ENCODE measurements around the gene PRDM1.

PRDM1 gene

GRCh38 chr6:106097411-106098231 is 11.5 kb downstream of the PRDM1 start:
- DNase-seq (ENCODE audit: low spot score), result peak; percentile 38

- peak; percentile 65 for DNase-seq (ENCODE audit: low spot score)
These were observed 12.5 kb downstream of the PRDM1 start for GRCh38 chr6:106098383-106099234.

- DNase-seq (ENCODE audit: low spot score), result no peak
These were observed 13.1 kb downstream of the PRDM1 start for GRCh38 chr6:106099235-106099537.

GRCh38 chr6:106100755-106101154 is 14.6 kb downstream of the PRDM1 start:
- DNase-seq (ENCODE audit: low spot score), result no peak

GRCh38 chr6:106101466-106101865 is 15.3 kb downstream of the PRDM1 start:
- no peak for DNase-seq (ENCODE audit: low spot score)

GRCh38 chr6:106102034-106102433 is 15.9 kb downstream of the PRDM1 start:
- DNase-seq (ENCODE audit: low spot score), result no peak

DNA sequence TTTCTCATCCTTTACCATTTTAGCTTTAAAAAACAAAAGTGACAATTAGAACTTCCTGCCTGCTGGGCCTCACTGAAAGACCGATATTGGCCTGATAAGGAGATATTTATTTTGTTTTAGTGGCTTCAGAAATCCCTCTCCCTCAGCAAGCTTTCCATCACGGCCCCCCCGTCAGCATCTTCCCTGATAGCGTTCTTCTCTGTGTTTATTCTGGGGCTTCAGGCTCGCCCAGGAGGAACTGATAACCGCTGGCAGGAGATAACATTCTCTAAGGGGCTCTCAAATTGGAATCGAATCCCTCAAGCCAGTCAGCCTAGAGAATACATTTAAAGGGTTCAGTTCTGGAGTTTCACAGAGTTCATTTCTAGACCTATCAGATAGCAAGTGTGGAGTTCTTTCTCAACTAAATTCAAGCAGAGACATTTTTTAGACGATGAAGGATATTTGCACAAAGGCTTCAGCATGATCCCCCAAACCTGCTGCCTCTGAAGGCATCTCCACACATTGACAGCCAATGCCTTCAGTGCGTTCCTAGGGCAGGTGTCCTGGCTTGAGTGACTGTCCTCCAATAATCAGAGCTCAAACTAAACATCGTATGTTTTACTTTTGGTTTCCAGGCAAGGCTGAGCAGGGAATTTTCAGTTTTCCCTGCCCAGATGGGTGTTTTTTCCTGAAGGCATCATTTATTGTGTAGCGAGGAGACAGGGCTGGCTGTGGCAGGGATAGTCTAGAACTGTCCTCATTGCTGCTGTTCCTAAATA is 17.0 kb downstream of the PRDM1 start:
- no peak for DNase-seq (ENCODE audit: low spot score)

- no peak for DNase-seq (ENCODE audit: low spot score)
These were observed 17.6 kb downstream of the PRDM1 start for GRCh38 chr6:106103728-106104109.

- no peak for DNase-seq (ENCODE audit: low spot score)
These were observed 18.3 kb downstream of the PRDM1 start for GRCh38 chr6:106104476-106104875.

DNA sequence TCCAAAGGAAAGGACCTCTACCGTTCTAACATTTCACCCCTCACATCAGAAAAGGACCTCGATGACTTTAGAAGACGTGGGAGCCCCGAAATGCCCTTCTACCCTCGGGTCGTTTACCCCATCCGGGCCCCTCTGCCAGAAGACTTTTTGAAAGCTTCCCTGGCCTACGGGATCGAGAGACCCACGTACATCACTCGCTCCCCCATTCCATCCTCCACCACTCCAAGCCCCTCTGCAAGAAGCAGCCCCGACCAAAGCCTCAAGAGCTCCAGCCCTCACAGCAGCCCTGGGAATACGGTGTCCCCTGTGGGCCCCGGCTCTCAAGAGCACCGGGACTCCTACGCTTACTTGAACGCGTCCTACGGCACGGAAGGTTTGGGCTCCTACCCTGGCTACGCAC is 18.8 kb downstream of the PRDM1 start:
- DNase-seq (ENCODE audit: low spot score), result no peak

DNA sequence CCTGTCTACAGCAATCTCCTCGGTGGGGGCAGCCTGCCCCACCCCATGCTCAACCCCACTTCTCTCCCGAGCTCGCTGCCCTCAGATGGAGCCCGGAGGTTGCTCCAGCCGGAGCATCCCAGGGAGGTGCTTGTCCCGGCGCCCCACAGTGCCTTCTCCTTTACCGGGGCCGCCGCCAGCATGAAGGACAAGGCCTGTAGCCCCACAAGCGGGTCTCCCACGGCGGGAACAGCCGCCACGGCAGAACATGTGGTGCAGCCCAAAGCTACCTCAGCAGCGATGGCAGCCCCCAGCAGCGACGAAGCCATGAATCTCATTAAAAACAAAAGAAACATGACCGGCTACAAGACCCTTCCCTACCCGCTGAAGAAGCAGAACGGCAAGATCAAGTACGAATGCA is 19.4 kb downstream of the PRDM1 start:
- no peak for DNase-seq (ENCODE audit: low spot score)

- DNase-seq (ENCODE audit: low spot score), result no peak
These were observed 20.3 kb downstream of the PRDM1 start for GRCh38 chr6:106106276-106107042.

GRCh38 chr6:106107043-106107613 is 21.0 kb downstream of the PRDM1 start:
- no peak for DNase-seq (ENCODE audit: low spot score)

DNA sequence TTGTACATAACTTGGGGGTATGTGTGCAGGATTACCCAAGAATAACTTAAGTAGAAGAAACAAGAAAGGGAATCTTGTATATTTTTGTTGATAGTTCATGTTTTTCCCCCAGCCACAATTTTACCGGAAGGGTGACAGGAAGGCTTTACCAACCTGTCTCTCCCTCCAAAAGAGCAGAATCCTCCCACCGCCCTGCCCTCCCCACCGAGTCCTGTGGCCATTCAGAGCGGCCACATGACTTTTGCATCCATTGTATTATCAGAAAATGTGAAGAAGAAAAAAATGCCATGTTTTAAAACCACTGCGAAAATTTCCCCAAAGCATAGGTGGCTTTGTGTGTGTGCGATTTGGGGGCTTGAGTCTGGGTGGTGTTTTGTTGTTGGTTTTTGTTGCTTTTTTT is 22.0 kb downstream of the PRDM1 start:
- DNase-seq (ENCODE audit: low spot score), result no peak

DNA sequence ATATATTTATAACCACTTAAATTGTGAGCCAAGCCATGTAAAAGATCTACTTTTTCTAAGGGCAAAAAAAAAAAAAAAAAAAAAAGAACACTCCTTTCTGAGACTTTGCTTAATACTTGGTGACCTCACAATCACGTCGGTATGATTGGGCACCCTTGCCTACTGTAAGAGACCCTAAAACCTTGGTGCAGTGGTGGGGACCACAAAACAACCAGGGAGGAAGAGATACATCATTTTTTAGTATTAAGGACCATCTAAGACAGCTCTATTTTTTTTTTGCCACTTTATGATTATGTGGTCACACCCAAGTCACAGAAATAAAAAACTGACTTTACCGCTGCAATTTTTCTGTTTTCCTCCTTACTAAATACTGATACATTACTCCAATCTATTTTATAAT is 22.9 kb downstream of the PRDM1 start:
- DNase-seq (ENCODE audit: low spot score), result no peak

DNA sequence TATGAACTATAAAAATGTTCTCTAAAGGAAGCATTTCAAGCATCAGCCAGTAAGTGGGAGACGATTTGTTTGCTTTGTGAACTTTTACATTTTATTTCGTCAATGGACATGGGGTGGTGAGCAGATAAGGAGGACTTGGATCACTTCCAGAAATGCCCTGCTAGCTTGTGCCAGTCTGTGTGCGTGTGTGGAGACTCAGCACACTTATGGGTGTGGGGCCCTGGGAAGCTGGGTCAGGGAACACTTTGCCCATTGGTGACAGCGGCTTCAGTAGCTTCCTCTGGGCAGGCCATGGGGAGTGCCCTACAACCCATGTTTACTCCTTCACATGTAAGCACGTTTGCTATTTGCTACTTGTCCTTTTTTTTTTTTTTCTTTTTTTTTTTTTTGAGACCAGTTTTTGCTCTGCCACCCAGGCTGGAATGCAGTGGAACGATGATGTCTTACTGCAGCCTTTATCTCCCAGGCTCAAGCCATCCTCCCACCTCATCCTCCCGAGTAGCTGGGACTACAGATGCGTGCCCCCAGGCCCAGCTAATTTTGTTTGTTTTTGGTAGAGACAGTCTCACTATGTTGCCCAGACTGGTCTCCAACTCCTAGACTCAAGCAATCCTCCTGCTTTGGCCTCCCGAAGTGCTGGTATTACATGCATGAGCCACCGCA is 24.2 kb downstream of the PRDM1 start:
- DNase-seq (ENCODE audit: low spot score), result no peak

- DNase-seq (ENCODE audit: low spot score), result no peak
These were observed 26.3 kb downstream of the PRDM1 start for GRCh38 chr6:106112433-106112832.

- DNase-seq (ENCODE audit: low spot score), result no peak
These were observed 27.3 kb downstream of the PRDM1 start for GRCh38 chr6:106113256-106113959.

GRCh38 chr6:106114492-106114891 is 28.4 kb downstream of the PRDM1 start:
- no peak for DNase-seq (ENCODE audit: low spot score)

GRCh38 chr6:106115286-106115685 is 29.1 kb downstream of the PRDM1 start:
- DNase-seq (ENCODE audit: low spot score), result no peak

Data from AG20443 (cell line).